ENCODE results near the gene ELK3.

DNA sequence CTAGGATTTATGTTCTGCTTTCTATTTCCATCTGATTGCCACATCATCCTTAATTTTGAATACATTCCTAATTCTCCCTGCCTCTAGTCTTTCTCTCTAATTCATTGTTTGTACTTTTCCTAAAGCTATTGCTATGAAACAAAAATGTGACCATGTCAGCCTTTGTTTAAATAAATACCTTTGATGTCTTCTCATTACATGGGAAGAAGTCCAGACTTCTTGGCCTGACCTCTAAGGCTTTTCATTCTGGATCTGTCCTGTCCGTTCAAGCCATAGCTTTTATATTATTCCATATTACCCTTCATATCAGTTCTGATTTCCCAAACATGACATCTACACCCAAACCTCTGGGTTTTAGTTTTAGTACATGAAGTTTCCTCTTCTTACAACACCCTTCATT, 114.7 kb downstream of the ELK3 start:
- TF ChIP-seq, protein P1, sequence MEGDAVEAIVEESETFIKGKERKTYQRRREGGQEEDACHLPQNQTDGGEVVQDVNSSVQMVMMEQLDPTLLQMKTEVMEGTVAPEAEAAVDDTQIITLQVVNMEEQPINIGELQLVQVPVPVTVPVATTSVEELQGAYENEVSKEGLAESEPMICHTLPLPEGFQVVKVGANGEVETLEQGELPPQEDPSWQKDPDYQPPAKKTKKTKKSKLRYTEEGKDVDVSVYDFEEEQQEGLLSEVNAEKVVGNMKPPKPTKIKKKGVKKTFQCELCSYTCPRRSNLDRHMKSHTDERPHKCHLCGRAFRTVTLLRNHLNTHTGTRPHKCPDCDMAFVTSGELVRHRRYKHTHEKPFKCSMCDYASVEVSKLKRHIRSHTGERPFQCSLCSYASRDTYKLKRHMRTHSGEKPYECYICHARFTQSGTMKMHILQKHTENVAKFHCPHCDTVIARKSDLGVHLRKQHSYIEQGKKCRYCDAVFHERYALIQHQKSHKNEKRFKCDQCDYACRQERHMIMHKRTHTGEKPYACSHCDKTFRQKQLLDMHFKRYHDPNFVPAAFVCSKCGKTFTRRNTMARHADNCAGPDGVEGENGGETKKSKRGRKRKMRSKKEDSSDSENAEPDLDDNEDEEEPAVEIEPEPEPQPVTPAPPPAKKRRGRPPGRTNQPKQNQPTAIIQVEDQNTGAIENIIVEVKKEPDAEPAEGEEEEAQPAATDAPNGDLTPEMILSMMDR (IDR thresholded peaks at IDR 0.05; ENCODE audit: insufficient read depth, low read length, poor library complexity, severe bottlenecking), result no peak
- no peak for TF ChIP-seq EZH2phosphoT487 (conservative IDR thresholded peaks at IDR 0.05; ENCODE audit: low read length)
